DOHH2 (cell line): ENCODE results near the gene SDHAF2.
"Not testable (repeated sequence)": the region's sequence is repeated elsewhere in the genome, so short reads cannot be mapped to it uniquely, and the experiment has no call there.

Experiments
- H3F3A ChIP-seq: fragments of 200-600 bp; sonication (generic), shearing (Covaris generic); 2 replicates; pipeline ENCODE4 v1.6.0; 2016; ENCODE audit warnings: antibody characterized with exemption, mild to moderate bottlenecking; ENCODE audit not compliant: control insufficient read depth, insufficient read depth
- H3K27ac ChIP-seq: fragments of 200-600 bp; sonication (generic); 2 replicates; pipeline ENCODE4 v1.5.1; 2014; ENCODE audit warnings: low read depth, mild to moderate bottlenecking, low read length, moderate library complexity
- H3K27me3 ChIP-seq: fragments of 200-600 bp; sonication (generic); 2 replicates; pipeline ENCODE4 v1.6.1; 2014; ENCODE audit warnings: mild to moderate bottlenecking, low read length, mixed read lengths; ENCODE audit not compliant: control insufficient read depth
- H3K36me3 ChIP-seq: fragments of 200-600 bp; sonication (generic); 2 replicates; pipeline ENCODE4 v1.6.1; 2014; ENCODE audit warnings: mild to moderate bottlenecking, low read length, moderate library complexity, mixed read lengths; ENCODE audit not compliant: control insufficient read depth
- H3K4me1 ChIP-seq: fragments of 200-600 bp; sonication (generic); 2 replicates; pipeline ENCODE4 v1.6.1; 2014; ENCODE audit warnings: mild to moderate bottlenecking, low read length, mixed read lengths; ENCODE audit not compliant: control insufficient read depth
- H3K4me2 ChIP-seq: fragments of 200-600 bp; sonication (generic); 2 replicates; pipeline ENCODE4 v1.6.0; 2014; ENCODE audit warnings: mild to moderate bottlenecking, low read length, moderate library complexity
- H3K4me3 ChIP-seq: fragments of 200-600 bp; sonication (generic); 2 replicates; pipeline ENCODE4 v1.5.1; 2014; ENCODE audit warnings: mild to moderate bottlenecking, low read length, mixed read lengths
- H3K79me2 ChIP-seq: fragments of 200-600 bp; sonication (generic); 2 replicates; pipeline ENCODE4 v1.6.1; 2014; ENCODE audit warnings: mild to moderate bottlenecking, low read length, mixed read lengths; ENCODE audit not compliant: control insufficient read depth
- H3K9me2 ChIP-seq: fragments of 200-600 bp; sonication (generic); replicated peaks from 2 replicates; pipeline ENCODE4 v1.6.1; 2014; ENCODE audit warnings: mild to moderate bottlenecking, low read length, mixed read lengths; ENCODE audit not compliant: control insufficient read depth
- H3K9me3 ChIP-seq: fragments of 200-600 bp; sonication (generic); 2 replicates; pipeline ENCODE4 v1.6.1; 2014; ENCODE audit warnings: antibody characterized with exemption, low read length, mixed read lengths; ENCODE audit not compliant: control insufficient read depth, insufficient read depth
- H4K20me1 ChIP-seq: fragments of 200-600 bp; sonication (generic); 2 replicates; pipeline ENCODE4 v1.6.0; 2014; ENCODE audit warnings: low read depth, mild to moderate bottlenecking, antibody characterized with exemption, low read length, moderate library complexity; ENCODE audit not compliant: control insufficient read depth, insufficient read depth
- CTCF ChIP-seq: fragments of 200-600 bp; sonication (generic); IDR thresholded peaks from one replicate; pipeline ENCODE4 v1.5.1; 2014; ENCODE audit warnings: antibody characterized with exemption, mild to moderate bottlenecking, low read depth, low read length; ENCODE audit not compliant: poor library complexity, severe bottlenecking
- EZH2phosphoT487 ChIP-seq: fragments of 200-600 bp; sonication (generic); IDR thresholded peaks from 2 replicates; pipeline ENCODE4 v1.6.1; 2017; ENCODE audit warnings: borderline replicate concordance, mild to moderate bottlenecking, antibody characterized with exemption, low read length, moderate library complexity, mixed read lengths

SDHAF2 gene

GRCh38 chr11:61460986-61461385, 31.1 kb downstream of the SDHAF2 start:
- Histone ChIP-seq H3K4me3 (no peak overlapping the region), H3K36me3 (no peaks in the 10 kb centered on the region), H3K27me3 (no peaks in the 10 kb centered on the region), H3K9me3 (no peaks in the 10 kb centered on the region), H3K4me1 (no peaks in the 10 kb centered on the region), H3K9me2 (no peaks in the 10 kb centered on the region), H3K27ac (no peak overlapping the region), H3F3A (no peaks in the 10 kb centered on the region), H3K79me2 (no peaks in the 10 kb centered on the region), H4K20me1 (no peaks in the 10 kb centered on the region), H3K4me2 (no peak overlapping the region)
- no peak for TF ChIP-seq CTCF
- no peak for TF ChIP-seq EZH2phosphoT487

DNA sequence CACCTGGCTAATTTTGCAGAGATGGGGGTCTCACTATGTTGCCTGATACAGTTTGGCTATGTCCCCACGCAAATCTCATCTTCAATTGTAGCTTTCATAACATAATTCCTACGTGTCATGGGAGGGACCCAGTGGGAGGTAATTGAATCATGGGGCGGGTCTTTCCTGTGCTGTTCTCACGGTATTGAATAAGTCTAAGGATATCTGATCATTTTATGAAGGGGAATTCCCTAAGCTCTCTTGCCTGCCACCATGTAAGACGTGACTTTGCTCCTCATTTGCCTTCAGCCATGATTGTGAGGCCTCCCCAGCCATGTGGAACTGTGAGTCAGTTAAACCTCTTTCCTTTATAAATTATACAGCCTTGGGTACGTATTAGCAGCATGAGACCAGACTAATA, 37.7 kb downstream of the SDHAF2 start:
- H3K4me3 ChIP-seq, H3K27me3 ChIP-seq, H3K4me2 ChIP-seq, H4K20me1 ChIP-seq, H3K9me2 ChIP-seq, H3K27ac ChIP-seq, H3K79me2 ChIP-seq, H3K4me1 ChIP-seq, H3K9me3 ChIP-seq, H3K36me3 ChIP-seq, H3F3A ChIP-seq: not testable (repeated sequence)

DNA sequence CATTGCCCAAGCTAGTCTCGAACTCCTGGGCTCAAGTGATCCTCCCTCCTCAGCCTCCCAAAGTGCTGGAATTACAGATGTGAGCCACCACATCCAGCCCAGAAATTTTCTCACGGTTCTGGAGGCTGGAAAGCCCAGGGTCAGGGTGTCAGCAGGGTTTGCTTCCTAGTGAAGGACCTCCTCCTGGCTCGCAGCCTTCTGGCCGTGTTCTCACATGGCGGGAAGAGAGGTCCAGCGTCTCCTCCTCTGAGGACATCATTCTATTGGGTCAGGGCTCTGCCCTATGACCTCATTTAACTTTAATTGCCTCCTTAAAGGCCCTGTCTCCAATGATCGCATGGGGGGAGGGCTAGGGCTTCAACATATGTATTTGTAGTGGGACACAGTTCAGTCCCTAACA, 38.1 kb downstream of the SDHAF2 start:
- H4K20me1 ChIP-seq = no peaks in the 10 kb centered on the region
- H3K9me3 ChIP-seq = no peaks in the 10 kb centered on the region
- H3K27ac ChIP-seq = no peak overlapping the region
- TF ChIP-seq EZH2phosphoT487 (no peak), CTCF (no peak)
- H3K4me2 ChIP-seq = no peak overlapping the region
- H3F3A ChIP-seq = no peaks in the 10 kb centered on the region
- H3K79me2 ChIP-seq = no peaks in the 10 kb centered on the region
- no peaks in the 10 kb centered on the region for H3K27me3 ChIP-seq
- no peaks in the 10 kb centered on the region for H3K9me2 ChIP-seq
- no peak overlapping the region for H3K4me3 ChIP-seq
- H3K4me1 ChIP-seq = no peaks in the 10 kb centered on the region
- peaks cover 3% of the 10 kb centered on the region; the same call in 1 of the 2 replicates for H3K36me3 ChIP-seq

- no peaks in the 10 kb centered on the region for H3K79me2 ChIP-seq
- H3K9me3 ChIP-seq = no peaks in the 10 kb centered on the region
- no peak overlapping the region for H3K27ac ChIP-seq
- no peaks in the 10 kb centered on the region for H4K20me1 ChIP-seq
- H3K27me3 ChIP-seq = no peaks in the 10 kb centered on the region
- TF ChIP-seq EZH2phosphoT487 (no peak), CTCF (no peak)
- no peak overlapping the region for H3K4me2 ChIP-seq
- peaks cover 3% of the 10 kb centered on the region; the same call in 1 of the 2 replicates for H3K36me3 ChIP-seq
- H3K4me3 ChIP-seq = no peak overlapping the region
- H3K9me2 ChIP-seq = no peaks in the 10 kb centered on the region
- no peaks in the 10 kb centered on the region for H3K4me1 ChIP-seq
- H3F3A ChIP-seq = no peaks in the 10 kb centered on the region; the same call in 1 of the 2 replicates
These were observed 42.4 kb downstream of the SDHAF2 start for GRCh38 chr11:61472282-61472681.
